ENCODE measurements around the gene TMEM270.
"Not testable (repeated sequence)": the region's sequence is repeated elsewhere in the genome, so short reads cannot be mapped to it uniquely, and the experiment has no call there.

Gene TMEM270

GRCh38 chr7:73832806-73833205 lies 28.2 kb upstream of the TMEM270 start:
- no peak for DNase-seq (ENCODE audit: low spot score)

GRCh38 chr7:73833251-73833919 lies 27.6 kb upstream of the TMEM270 start:
- no peak for DNase-seq (ENCODE audit: low spot score)
- TF ChIP-seq CTCF (IDR thresholded peaks at IDR 0.05; ENCODE audit: extremely low read depth, missing control alignments) = no peak

More at GRCh38 chr7:73832806-73833205, 28.2 kb upstream of the TMEM270 start:
- no peak for TF ChIP-seq CTCF (IDR thresholded peaks at IDR 0.05; ENCODE audit: extremely low read depth, missing control alignments)

- TF ChIP-seq CTCF (IDR thresholded peaks at IDR 0.05; ENCODE audit: extremely low read depth, missing control alignments) = no peak
- no peak for DNase-seq (ENCODE audit: low spot score)
Observed at GRCh38 chr7:73834626-73835191, 26.2 kb upstream of the TMEM270 start.

GRCh38 chr7:73837167-73837566 lies 23.8 kb upstream of the TMEM270 start:
- DNase-seq (ENCODE audit: low spot score) = not testable (repeated sequence)

GRCh38 chr7:73838642-73839041 lies 22.3 kb upstream of the TMEM270 start:
- DNase-seq (ENCODE audit: low spot score) = no peak

GRCh38 chr7:73839290-73839689 lies 21.7 kb upstream of the TMEM270 start:
- no peak for DNase-seq (ENCODE audit: low spot score)
- no peak for TF ChIP-seq CTCF (IDR thresholded peaks at IDR 0.05; ENCODE audit: extremely low read depth, missing control alignments)

More at GRCh38 chr7:73838642-73839041, 22.3 kb upstream of the TMEM270 start:
- no peak for TF ChIP-seq CTCF (IDR thresholded peaks at IDR 0.05; ENCODE audit: extremely low read depth, missing control alignments)

- no peak for TF ChIP-seq CTCF (IDR thresholded peaks at IDR 0.05; ENCODE audit: extremely low read depth, missing control alignments)
- no peak for DNase-seq (ENCODE audit: low spot score)
Observed at GRCh38 chr7:73839743-73840714, 20.9 kb upstream of the TMEM270 start.
